ENCODE measurements around the gene POU6F2.
A peak's percentile ranks its signal among the peaks of the same experiment; 100 is the strongest.

The POU6F2 gene

DNA sequence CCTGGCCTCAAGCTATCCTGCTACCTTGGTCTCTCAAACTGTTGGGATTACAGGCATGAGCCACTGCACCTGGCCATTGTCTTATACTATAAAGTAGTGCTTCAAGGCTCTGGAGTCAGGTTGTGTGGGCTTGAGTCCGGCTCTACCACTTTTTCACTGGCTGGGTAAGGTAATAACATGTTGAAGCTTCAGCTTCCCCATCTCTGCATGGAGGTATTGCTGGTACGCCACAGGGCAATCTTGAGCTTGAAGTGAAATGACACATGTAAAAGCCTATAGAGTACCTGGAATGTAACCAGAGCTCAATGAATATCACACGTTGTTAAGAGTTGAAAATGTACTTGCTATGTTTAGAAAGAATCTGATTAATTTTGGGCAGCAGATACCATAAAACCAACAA, 120.8 kb downstream of the POU6F2 start:
- Mint-ChIP-seq H3K4me3 (no peak overlapping the region), H3K27ac (no peak overlapping the region), H3K27me3 (peaks cover 4% of the 10 kb centered on the region), H3K9me3 (ENCODE audit: low read depth) (no peaks in the 10 kb centered on the region), H3K4me1 (ENCODE audit: low read depth) (no peaks in the 10 kb centered on the region), H3K36me3 (no peaks in the 10 kb centered on the region)

DNA sequence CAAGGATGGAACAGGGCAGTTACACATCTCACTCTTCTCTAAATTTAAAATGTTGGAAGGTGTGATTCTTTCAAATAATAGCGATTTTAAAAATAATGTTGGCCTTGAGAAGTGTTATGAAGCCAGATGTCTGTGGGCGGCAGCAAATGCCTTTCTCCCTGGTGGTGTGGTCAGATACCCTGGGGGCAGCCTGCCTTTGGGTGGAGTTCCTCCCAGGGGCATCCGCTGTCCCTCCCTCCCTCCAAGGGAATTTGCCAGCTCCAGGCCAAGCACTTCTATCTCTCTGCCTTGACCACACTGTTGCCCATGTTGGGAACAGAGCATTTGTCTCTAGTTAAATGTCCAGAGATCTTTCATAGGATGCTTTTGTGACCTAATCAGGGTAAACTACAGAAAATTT, 121.4 kb downstream of the POU6F2 start:
- Mint-ChIP-seq H3K36me3 (no peaks in the 10 kb centered on the region), H3K9me3 (ENCODE audit: low read depth) (no peaks in the 10 kb centered on the region), H3K4me1 (ENCODE audit: low read depth) (no peaks in the 10 kb centered on the region), H3K27ac (no peak overlapping the region), H3K27me3 (peaks cover 4% of the 10 kb centered on the region), H3K4me3 (no peak overlapping the region)

DNA sequence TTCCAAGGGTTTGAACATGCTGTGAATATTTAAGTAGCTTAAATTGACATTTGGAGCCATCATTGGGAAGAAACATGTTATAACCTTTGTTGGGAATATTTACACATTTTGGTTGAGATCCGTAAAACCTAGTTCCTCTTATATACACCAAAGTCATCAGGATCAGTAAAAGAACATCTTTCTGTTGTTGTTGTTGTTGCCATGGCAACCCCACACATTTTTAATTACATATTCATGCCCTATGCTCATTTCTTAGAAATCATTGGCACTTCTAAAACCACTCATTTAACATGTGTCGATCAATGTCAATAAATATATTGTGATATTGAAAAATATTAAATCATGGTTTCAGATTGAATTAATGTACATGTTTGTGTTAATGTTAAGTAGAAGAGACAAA, 122.6 kb downstream of the POU6F2 start:
- Mint-ChIP-seq H3K36me3 (no peaks in the 10 kb centered on the region), H3K27ac (no peak overlapping the region), H3K9me3 (ENCODE audit: low read depth) (no peaks in the 10 kb centered on the region), H3K4me1 (ENCODE audit: low read depth) (no peaks in the 10 kb centered on the region), H3K4me3 (no peak overlapping the region), H3K27me3 (peaks cover 5% of the 10 kb centered on the region)

DNA sequence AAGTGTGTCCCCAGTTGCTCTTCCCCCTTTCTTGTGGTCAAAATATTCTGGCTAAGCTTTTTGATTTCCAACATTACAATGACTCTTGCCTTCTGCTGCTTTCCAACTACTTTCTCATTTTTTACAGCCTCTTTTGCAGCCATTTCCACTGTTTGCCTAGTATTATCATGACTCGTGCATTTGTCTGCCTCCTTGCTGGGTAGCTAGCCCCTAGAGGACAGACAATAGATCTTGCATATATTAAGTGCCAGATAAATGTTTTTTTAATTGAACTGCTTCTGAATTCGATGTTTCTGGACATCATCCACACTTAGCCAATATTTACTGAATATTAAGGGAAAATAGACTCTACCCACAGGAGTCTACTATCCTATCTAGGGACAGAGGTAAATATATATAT, 124.5 kb downstream of the POU6F2 start:
- Mint-ChIP-seq H3K9me3 (ENCODE audit: low read depth) (no peaks in the 10 kb centered on the region), H3K4me1 (ENCODE audit: low read depth) (no peaks in the 10 kb centered on the region), H3K27ac (no peak overlapping the region), H3K27me3 (peaks cover 7% of the 10 kb centered on the region), H3K36me3 (no peaks in the 10 kb centered on the region), H3K4me3 (no peak overlapping the region)

DNA sequence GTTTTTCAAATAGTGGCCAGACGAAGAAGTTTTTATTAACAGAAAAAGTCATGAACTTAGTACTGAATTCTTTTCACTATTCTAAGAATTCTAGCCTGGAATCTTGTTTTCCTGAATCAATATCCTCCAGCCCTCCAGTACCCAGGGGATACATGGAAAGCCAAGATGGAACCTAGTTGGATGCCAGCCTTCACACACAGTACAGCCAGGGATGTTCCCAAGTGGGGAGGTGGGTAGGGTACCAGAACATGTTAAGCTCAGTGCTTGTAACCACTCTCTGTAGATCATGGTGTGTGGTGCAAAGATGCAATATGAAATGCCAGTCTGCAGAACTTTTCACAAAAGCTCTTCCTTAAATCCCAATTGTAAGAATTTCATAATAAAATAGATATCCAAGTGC, 128.0 kb downstream of the POU6F2 start:
- Mint-ChIP-seq H3K4me3 (no peak overlapping the region), H3K9me3 (ENCODE audit: low read depth) (no peaks in the 10 kb centered on the region), H3K27me3 (peaks cover 14% of the 10 kb centered on the region), H3K27ac (no peak overlapping the region), H3K36me3 (no peaks in the 10 kb centered on the region), H3K4me1 (ENCODE audit: low read depth) (no peaks in the 10 kb centered on the region)

DNA sequence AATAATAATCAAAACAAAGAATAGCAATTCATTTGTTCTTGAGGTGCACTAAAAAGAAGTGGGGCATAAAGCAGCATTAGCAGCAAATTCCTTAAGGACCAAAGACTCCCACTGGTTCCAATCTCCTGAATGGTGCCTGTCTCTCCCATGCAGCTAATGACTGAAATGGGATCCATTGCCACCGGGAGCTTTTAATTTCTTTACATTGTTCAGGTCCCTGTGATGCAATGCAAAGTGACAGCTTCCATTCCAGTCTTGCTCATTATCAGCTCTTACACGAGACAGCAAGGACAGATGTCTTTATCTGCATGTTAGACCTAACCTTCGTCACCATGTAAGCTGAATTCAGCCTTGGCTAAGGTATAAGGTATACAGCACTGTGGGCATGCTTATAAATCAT, 148.1 kb downstream of the POU6F2 start:
- Mint-ChIP-seq H3K36me3 (no peaks in the 10 kb centered on the region), H3K9me3 (ENCODE audit: low read depth) (no peaks in the 10 kb centered on the region), H3K4me3 (no peak overlapping the region), H3K27ac (no peak overlapping the region), H3K4me1 (ENCODE audit: low read depth) (no peaks in the 10 kb centered on the region), H3K27me3 (peaks cover 4% of the 10 kb centered on the region)

DNA sequence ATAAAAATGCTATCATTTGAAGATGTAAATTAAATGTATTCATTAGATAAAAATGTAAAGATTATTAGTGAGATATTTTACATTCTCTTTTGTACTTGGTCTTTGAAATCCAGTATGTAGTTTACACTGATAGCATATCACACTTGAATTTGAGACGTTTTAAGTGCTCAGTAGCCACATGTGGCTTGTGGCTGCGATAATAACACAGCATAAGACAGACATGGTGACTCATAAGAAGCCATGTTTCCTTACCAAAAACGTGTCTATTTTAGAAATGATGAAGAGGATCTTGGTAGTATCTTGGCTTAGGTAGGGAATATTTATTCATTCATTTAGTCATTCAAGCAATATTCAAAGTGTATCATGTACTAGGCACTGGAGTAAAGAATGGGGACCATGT, 149.3 kb downstream of the POU6F2 start:
- Mint-ChIP-seq H3K27ac (no peak overlapping the region), H3K9me3 (ENCODE audit: low read depth) (no peaks in the 10 kb centered on the region), H3K4me3 (no peak overlapping the region), H3K4me1 (ENCODE audit: low read depth) (peaks cover 5% of the 10 kb centered on the region), H3K27me3 (peaks cover 4% of the 10 kb centered on the region), H3K36me3 (no peaks in the 10 kb centered on the region)

DNA sequence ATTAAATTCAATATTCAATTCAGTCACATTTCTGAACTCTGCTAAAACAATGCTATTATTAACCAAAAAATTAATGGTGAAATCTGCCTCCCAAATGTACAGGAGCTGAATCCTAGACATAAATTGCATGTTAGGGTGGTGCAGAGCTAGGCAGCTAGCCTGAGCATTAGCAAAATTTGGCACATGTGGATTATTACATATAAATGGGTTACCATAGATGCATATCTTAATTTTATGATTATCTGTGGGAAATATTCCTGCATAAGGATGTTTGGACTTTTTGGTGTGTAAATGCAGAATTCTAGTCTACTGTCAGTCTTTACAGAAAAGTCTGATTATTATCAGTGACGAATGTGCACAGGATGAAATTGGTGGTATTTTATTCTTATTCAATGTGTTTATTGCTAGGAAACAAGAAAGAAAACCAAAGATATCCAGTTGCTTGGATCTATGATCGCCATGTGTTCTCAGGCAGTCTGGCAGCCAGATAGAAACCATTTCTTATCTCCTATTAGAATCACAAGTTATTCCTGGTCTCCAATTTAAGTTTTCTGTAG, 150.7 kb downstream of the POU6F2 start:
- H3K27me3 Mint-ChIP-seq = peaks cover 10% of the 10 kb centered on the region
- no peaks in the 10 kb centered on the region for H3K36me3 Mint-ChIP-seq
- peaks cover 5% of the 10 kb centered on the region for H3K4me1 Mint-ChIP-seq (ENCODE audit: low read depth)
- H3K9me3 Mint-ChIP-seq (ENCODE audit: low read depth) = no peaks in the 10 kb centered on the region
- no peak overlapping the region for H3K4me3 Mint-ChIP-seq
- H3K27ac Mint-ChIP-seq = no peak overlapping the region

DNA sequence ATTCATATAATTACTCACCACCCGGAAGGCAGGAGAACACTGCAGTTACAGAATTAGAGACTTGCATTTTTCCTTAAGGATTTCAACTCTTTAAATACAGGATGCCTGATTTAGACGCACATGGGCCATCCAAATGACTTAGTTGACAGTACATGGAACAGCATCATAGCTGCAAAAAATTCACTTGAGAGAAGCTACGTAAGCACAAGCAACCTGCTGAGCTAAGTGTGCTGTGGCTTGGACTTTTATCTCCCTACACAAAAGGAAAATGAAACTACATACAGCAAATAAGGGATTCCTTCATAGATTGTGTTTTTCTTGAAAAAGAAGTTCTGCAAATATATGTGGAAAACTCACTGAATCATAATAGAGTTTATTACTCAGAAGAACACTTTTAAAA, 152.6 kb downstream of the POU6F2 start:
- Mint-ChIP-seq H3K27ac (no peak overlapping the region), H3K27me3 (peaks cover 13% of the 10 kb centered on the region), H3K4me1 (ENCODE audit: low read depth) (peaks cover 5% of the 10 kb centered on the region), H3K36me3 (no peaks in the 10 kb centered on the region), H3K9me3 (ENCODE audit: low read depth) (no peaks in the 10 kb centered on the region), H3K4me3 (peak overlapping the region; percentile 71)

DNA sequence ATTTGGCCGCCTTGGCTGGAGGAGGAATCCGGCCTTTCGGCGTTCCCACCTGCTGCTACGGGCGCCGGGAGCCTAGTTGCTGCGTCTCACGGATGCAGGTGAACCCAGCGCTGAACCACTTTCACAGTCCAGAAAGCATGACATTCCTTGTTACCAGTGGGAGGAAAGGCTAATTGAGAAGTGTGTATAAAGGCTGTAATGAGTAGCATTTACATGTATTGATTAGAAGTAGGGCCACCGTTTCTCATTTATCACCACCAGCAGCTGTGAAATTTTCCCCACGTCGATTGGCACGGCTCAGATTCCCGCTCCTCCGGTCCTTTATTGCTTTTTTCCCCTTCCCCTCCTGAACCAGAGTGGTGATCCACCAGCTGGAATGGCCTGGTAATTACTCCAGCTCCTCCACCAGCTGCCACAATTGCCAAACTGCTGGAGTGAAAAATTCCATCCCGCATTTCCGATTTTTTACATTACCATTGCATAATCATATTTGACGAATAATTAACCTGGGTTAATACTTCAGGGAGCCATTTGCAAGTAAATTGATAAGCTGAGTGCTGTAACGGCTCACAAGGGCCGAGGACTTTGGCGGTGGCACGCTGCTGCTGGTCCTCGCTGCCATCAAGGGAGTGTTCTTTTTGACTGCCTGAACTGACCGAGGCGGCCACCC, 153.3 kb downstream of the POU6F2 start:
- Mint-ChIP-seq H3K4me3 (peak overlapping the region; percentile 71), H3K9me3 (ENCODE audit: low read depth) (no peaks in the 10 kb centered on the region), H3K27ac (no peak overlapping the region)

DNA sequence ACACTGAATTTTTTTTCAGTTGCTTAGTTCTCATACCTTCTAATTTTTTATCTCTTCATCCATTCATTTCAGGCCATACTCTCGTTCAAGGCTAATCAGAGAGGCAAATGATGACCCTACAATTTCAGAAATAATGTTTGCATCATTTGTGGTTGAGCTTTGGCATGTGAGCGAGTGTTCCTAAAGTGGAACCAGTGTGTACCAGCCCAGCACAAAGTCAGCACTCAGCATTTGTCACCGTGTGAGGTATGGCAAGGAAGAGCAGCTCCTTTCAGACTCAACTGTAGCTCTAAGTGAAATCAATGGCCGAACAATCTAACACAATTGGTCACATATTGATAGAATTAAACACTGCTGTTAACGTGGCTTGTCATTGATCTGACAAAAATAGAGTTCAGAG, 154.6 kb downstream of the POU6F2 start:
- peaks cover under 1% of the 10 kb centered on the region for H3K9me3 Mint-ChIP-seq (ENCODE audit: low read depth)
- no peak overlapping the region for H3K27ac Mint-ChIP-seq
- H3K27me3 Mint-ChIP-seq = peaks cover 11% of the 10 kb centered on the region
- H3K4me1 Mint-ChIP-seq (ENCODE audit: low read depth) = peaks cover 5% of the 10 kb centered on the region
- H3K36me3 Mint-ChIP-seq = no peaks in the 10 kb centered on the region
- H3K4me3 Mint-ChIP-seq = no peak overlapping the region

More for the DNA sequence above, 153.3 kb downstream of the POU6F2 start:
- Mint-ChIP-seq H3K4me1 (ENCODE audit: low read depth) (peaks cover 5% of the 10 kb centered on the region), H3K36me3 (no peaks in the 10 kb centered on the region), H3K27me3 (peaks cover 13% of the 10 kb centered on the region)

DNA sequence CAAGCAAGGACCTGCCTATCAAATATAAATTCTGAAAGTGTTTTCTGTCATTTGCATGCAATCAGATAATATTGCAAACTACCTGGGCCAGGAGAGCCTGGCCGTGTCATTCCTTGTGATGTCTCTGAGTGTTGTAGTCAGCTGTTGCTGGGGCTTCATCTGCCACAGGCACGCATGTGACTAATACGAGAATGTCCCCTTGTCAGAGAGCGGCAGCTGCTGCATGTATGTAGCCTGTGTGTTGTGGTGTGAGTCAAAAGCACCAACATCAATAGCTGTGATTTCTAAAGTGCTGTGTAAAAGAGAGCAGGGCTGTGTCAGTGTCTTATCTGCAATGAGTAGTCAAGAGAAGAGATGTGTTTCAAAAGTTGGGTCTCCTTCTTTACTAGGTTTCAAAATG, 155.4 kb downstream of the POU6F2 start:
- H3K9me3 Mint-ChIP-seq (ENCODE audit: low read depth) = peaks cover 5% of the 10 kb centered on the region
- H3K4me1 Mint-ChIP-seq (ENCODE audit: low read depth) = peaks cover 5% of the 10 kb centered on the region
- no peak overlapping the region for H3K4me3 Mint-ChIP-seq
- no peaks in the 10 kb centered on the region for H3K36me3 Mint-ChIP-seq
- H3K27me3 Mint-ChIP-seq = peaks cover 8% of the 10 kb centered on the region
- H3K27ac Mint-ChIP-seq = no peak overlapping the region

DNA sequence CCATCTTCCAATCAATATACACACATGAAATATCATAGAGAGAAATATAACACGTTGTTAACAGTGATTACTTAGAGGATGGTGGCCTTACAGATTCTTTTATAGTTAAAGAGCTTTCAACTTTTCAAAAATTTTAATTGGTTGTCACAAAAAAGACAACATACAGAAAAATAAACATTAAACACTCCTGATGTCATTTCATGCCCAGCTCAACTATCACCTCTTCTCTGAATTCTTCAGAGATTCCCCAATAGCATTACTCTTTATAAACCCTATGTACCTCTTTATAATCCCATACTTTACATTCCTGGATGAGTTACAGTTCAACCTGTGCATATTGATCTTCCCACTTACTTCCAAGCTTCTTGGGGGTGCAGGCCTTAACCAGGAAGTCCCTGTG, 159.8 kb downstream of the POU6F2 start:
- Mint-ChIP-seq H3K36me3 (no peaks in the 10 kb centered on the region), H3K27me3 (peaks cover 5% of the 10 kb centered on the region), H3K4me1 (ENCODE audit: low read depth) (no peaks in the 10 kb centered on the region), H3K4me3 (no peak overlapping the region), H3K9me3 (ENCODE audit: low read depth) (peaks cover 5% of the 10 kb centered on the region), H3K27ac (no peak overlapping the region)

DNA sequence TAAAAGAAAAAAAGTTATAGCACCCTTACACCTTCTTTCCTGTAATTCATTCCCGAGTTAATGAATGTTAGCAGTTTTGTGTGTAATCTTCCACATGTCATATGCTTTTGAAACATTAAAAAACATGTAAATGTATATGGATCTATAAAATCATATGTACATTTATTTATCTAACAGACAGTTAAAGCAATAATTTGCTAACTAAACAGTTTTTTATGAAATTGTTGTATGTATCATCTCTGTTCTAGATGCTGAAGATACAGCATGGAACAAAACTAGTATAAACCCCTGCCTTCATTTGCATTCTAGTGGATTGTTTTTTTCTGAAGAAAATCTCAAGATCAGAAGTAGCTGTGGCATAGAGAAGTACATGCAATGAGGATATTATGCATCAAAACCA, 165.0 kb downstream of the POU6F2 start:
- Mint-ChIP-seq H3K36me3 (no peaks in the 10 kb centered on the region), H3K9me3 (ENCODE audit: low read depth) (peaks cover under 1% of the 10 kb centered on the region), H3K4me3 (no peak overlapping the region), H3K27me3 (no peaks in the 10 kb centered on the region), H3K27ac (no peak overlapping the region), H3K4me1 (ENCODE audit: low read depth) (no peaks in the 10 kb centered on the region)

DNA sequence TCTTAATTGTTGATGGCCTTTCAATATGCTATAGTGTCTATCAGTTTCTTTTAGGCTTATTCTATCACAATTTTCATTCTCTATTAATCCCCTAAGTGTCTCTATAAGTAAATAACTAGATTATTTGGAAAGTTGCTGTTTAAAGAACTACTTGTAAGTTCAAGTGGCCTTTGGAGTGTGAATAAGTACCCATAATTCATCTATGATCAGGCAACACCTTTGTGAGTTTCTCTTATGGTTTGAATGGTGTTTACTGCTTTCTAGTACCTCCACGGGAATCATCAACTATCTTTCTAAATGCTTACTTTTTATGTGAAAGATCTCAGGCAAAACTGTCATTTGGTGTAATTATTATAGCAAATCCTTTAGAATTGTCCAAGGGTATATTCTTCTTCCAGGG, 166.7 kb downstream of the POU6F2 start:
- H3K9me3 Mint-ChIP-seq (ENCODE audit: low read depth) = no peaks in the 10 kb centered on the region
- H3K4me3 Mint-ChIP-seq = no peak overlapping the region
- no peaks in the 10 kb centered on the region for H3K27me3 Mint-ChIP-seq
- H3K4me1 Mint-ChIP-seq (ENCODE audit: low read depth) = no peaks in the 10 kb centered on the region
- no peak overlapping the region for H3K27ac Mint-ChIP-seq
- no peaks in the 10 kb centered on the region for H3K36me3 Mint-ChIP-seq

DNA sequence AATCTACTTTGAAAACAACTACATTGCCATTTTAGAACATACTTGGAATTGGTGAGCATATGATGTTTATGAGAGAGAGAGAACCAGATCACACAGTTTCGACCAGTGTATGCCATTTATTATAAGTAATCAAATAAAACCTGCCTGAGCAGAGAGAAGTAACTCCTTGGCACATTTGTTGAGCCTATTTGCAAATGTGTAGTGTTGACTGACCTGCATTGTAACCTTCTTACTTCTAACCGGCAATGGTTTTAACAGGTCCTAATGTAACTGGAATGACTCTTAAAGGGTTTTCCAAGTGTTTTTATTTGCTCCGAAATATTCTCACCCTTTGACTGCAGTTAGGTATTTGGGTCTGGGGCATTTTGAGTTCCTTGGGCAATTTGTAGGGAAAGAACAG, 167.6 kb downstream of the POU6F2 start:
- Mint-ChIP-seq H3K9me3 (ENCODE audit: low read depth) (no peaks in the 10 kb centered on the region), H3K27me3 (no peaks in the 10 kb centered on the region), H3K27ac (no peak overlapping the region), H3K4me3 (no peak overlapping the region), H3K36me3 (no peaks in the 10 kb centered on the region), H3K4me1 (ENCODE audit: low read depth) (no peaks in the 10 kb centered on the region)
